Fibroblast of lung (primary cell): ENCODE results near the gene GPC6. TPM values are rescaled to one million over a fixed set of nuclear protein-coding genes. Genes with fewer than 3 reads are reported as not detected.

Experiments used
- DNase-seq, 2 donors: peaks; one replicate each; pipeline versions ENCODE4 v3.0.0 to v3.0.0-alpha.2; 2010; ENCODE audit warnings: low read depth in 2 of 2
- H2AFZ ChIP-seq: 2 replicates; pipeline ENCODE4 v1.5.1; 2012; ENCODE audit warnings: low read length, control low read depth, inconsistent platforms
- H3K27ac ChIP-seq: 2 replicates; pipeline ENCODE4 v1.5.1; 2011; ENCODE audit warnings: low read length, control low read depth; ENCODE audit not compliant: insufficient read depth
- H3K27me3 ChIP-seq: 2 replicates; pipeline ENCODE4 v1.5.1; 2011; ENCODE audit warnings: mild to moderate bottlenecking, low read length; ENCODE audit not compliant: control insufficient read depth, insufficient read depth
- H3K36me3 ChIP-seq: 2 replicates; pipeline ENCODE4 v1.5.1; 2011; ENCODE audit warnings: low read length; ENCODE audit not compliant: control insufficient read depth, insufficient read depth
- H3K4me1 ChIP-seq: 2 replicates; pipeline ENCODE4 v1.5.1; 2011; ENCODE audit warnings: low read length; ENCODE audit not compliant: control insufficient read depth, insufficient read depth; ENCODE audit errors: extremely low read depth
- H3K4me2 ChIP-seq: 2 replicates; pipeline ENCODE4 v1.5.1; 2011; ENCODE audit warnings: low read length, control low read depth; ENCODE audit not compliant: insufficient read depth; ENCODE audit errors: extremely low read depth
- H3K4me3 ChIP-seq, 4 experiments: fragments of 200-600 bp in 1 of 4; sonication (generic) in 1 of 4; replicated peaks in 1 of 4; 2 replicates each; pipeline ENCODE4 v1.5.1; 2011 to 2016; ENCODE audit warnings: low read length in 4 of 4, low read depth in 3 of 4, mild to moderate bottlenecking in 3 of 4, control low read depth in 2 of 4, inconsistent platforms in 1 of 4, mixed read lengths in 1 of 4; ENCODE audit not compliant: insufficient read depth in 1 of 4; ENCODE audit errors: control extremely low read depth in 1 of 4
- H3K79me2 ChIP-seq: 2 replicates; pipeline ENCODE4 v1.5.1; 2012; ENCODE audit warnings: mild to moderate bottlenecking, low read length, inconsistent platforms; ENCODE audit not compliant: control insufficient read depth, insufficient read depth
- H3K9ac ChIP-seq: 2 replicates; pipeline ENCODE4 v1.5.1; 2011; ENCODE audit warnings: mild to moderate bottlenecking, low read length, control low read depth; ENCODE audit not compliant: insufficient read depth
- H3K9me3 ChIP-seq: 2 replicates; pipeline ENCODE4 v1.5.1; 2012; ENCODE audit warnings: low read depth, low read length; ENCODE audit not compliant: control insufficient read depth, insufficient read depth
- H4K20me1 ChIP-seq: 2 replicates; pipeline ENCODE4 v1.5.1; 2011; ENCODE audit warnings: low read length; ENCODE audit not compliant: control insufficient read depth, insufficient read depth; ENCODE audit errors: extremely low read depth
- EZH2 ChIP-seq: IDR thresholded peaks from 2 replicates; pipeline ENCODE4 v1.5.1; 2012; ENCODE audit warnings: low read length, control low read depth, mild to moderate bottlenecking; ENCODE audit errors: missing control alignments
- polyA plus RNA-seq, 2 donors: library from polyadenylated mRNA; depleted of rRNA in 1 of 2; stranded (reverse) in 1 of 2; unstranded in 1 of 2; fragments of >200 nt; gene quantifications; 2 replicates each; pipeline ENCODE4 v1.2.1, GENCODE V29; 2011 to 2012; ENCODE audit warnings: missing spikeins in 1 of 2
- total RNA-seq: library from RNA; depleted of rRNA; stranded (reverse); fragments of >200 nt; gene quantifications from 2 replicates; pipeline ENCODE4 v1.2.1, GENCODE V29; 2014
- TF ChIP-seq, protein P1 (sequence below), 2 donors: IDR thresholded peaks in 1 of 2; conservative IDR thresholded peaks in 1 of 2; 1 replicate in 1 of 2; 2 replicates in 1 of 2; pipeline ENCODE4 v1.5.1; 2011 to 2012; ENCODE audit warnings: low read length in 2 of 2, control low read depth in 1 of 2, inconsistent platforms in 1 of 2, low read depth in 1 of 2, mild to moderate bottlenecking in 1 of 2

Gene GPC6
- total and polyA plus RNA-seq, 2 donors (not counting 1 experiment from before 2014, with no cell fraction given): 11.2 to 33.7 TPM

DNA sequence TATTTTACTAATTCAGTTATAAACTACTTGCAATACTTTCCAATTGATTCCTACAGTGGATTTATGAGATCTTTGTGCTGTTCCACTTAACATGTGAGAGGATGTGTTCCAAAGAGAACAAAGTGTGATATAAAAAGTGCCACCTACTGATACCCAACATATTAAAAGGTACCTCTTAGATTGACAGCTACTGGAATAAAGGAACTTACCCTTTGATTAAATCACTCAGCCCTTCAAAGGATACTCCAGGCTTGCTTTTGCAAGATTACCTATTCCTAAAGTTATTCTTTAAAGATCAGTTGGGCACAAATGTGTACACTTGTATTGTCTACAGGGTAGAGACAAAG lies 1187.0 kb downstream of the GPC6 start:
- H3K4me3 ChIP-seq: no peak overlapping the region

DNA sequence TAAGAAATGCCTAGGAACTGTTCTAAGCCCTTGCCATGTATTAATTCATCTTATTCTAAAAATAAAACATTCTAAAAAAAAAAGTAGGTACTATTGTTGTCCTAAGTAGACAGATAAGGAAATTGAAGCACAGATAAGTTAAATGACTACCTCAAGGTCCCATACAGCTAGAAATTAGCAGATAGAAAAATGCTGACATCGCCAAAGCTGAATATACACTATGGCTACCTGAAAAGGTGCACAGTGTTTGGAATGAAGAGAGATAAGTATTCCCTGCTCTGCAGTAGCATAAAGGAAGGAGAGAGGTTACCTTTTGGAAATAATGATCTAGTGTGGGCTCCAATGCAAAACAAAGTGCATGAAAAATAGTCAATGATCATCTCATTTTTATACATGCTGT lies 1187.5 kb downstream of the GPC6 start:
- Histone ChIP-seq H3K36me3 (no peaks in the 10 kb centered on the region), H2AFZ (no peak overlapping the region), H4K20me1 (no peaks in the 10 kb centered on the region), H3K27me3 (no peaks in the 10 kb centered on the region), H3K9me3 (no peaks in the 10 kb centered on the region), H3K4me2 (no peak overlapping the region), H3K9ac (no peak overlapping the region), H3K4me3 (no peak overlapping the region), H3K4me1 (no peaks in the 10 kb centered on the region), H3K27ac (no peak overlapping the region), H3K79me2 (no peaks in the 10 kb centered on the region)
- TF ChIP-seq EZH2: no peak
- TF ChIP-seq, protein P1, sequence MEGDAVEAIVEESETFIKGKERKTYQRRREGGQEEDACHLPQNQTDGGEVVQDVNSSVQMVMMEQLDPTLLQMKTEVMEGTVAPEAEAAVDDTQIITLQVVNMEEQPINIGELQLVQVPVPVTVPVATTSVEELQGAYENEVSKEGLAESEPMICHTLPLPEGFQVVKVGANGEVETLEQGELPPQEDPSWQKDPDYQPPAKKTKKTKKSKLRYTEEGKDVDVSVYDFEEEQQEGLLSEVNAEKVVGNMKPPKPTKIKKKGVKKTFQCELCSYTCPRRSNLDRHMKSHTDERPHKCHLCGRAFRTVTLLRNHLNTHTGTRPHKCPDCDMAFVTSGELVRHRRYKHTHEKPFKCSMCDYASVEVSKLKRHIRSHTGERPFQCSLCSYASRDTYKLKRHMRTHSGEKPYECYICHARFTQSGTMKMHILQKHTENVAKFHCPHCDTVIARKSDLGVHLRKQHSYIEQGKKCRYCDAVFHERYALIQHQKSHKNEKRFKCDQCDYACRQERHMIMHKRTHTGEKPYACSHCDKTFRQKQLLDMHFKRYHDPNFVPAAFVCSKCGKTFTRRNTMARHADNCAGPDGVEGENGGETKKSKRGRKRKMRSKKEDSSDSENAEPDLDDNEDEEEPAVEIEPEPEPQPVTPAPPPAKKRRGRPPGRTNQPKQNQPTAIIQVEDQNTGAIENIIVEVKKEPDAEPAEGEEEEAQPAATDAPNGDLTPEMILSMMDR (conservative IDR thresholded peaks at IDR 0.05 in 1 of 2, IDR thresholded peaks at IDR 0.05 in 1 of 2; ENCODE audit: low read depth in 1 of 2, low read length in 2 of 2): no peak
- no peak for DNase-seq

More for the DNA sequence above, 1187.0 kb downstream of the GPC6 start:
- Histone ChIP-seq H2AFZ (no peak overlapping the region), H3K36me3 (no peaks in the 10 kb centered on the region), H3K4me2 (no peak overlapping the region), H3K4me1 (no peaks in the 10 kb centered on the region), H3K27me3 (no peaks in the 10 kb centered on the region), H3K9ac (no peak overlapping the region), H3K9me3 (no peaks in the 10 kb centered on the region), H3K27ac (no peak overlapping the region), H4K20me1 (no peaks in the 10 kb centered on the region), H3K79me2 (no peaks in the 10 kb centered on the region)
- TF ChIP-seq, protein P1 (conservative IDR thresholded peaks at IDR 0.05 in 1 of 2, IDR thresholded peaks at IDR 0.05 in 1 of 2; ENCODE audit: low read depth in 1 of 2, low read length in 2 of 2): no peak
- no peak for TF ChIP-seq EZH2
- no peak for DNase-seq

DNA sequence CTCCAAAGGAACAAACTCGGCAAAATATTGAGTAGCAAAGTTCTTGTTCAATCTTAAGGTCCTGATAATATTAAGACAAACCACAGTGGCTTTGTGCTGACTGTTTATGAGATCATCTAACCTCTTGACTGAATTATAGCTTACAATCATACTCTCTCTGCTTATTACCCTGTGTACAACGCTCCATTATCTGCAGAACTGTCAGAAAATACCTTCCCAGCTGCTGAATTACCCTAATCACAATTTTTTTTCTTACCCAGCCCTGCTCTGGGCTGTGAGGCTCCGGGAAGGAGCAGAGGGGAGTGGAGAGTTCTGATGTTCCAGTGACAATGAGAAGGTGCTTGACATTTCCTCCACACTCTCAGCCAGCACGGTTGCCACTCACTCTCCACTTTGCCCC lies 1188.1 kb downstream of the GPC6 start:
- Histone ChIP-seq H3K27ac (no peak overlapping the region), H3K9me3 (no peaks in the 10 kb centered on the region), H4K20me1 (no peaks in the 10 kb centered on the region), H3K4me3 (no peak overlapping the region), H2AFZ (no peak overlapping the region), H3K4me1 (no peaks in the 10 kb centered on the region), H3K9ac (no peak overlapping the region), H3K4me2 (no peak overlapping the region), H3K79me2 (no peaks in the 10 kb centered on the region), H3K27me3 (no peaks in the 10 kb centered on the region), H3K36me3 (no peaks in the 10 kb centered on the region)
- no peak for DNase-seq
- TF ChIP-seq, protein P1 (conservative IDR thresholded peaks at IDR 0.05 in 1 of 2, IDR thresholded peaks at IDR 0.05 in 1 of 2; ENCODE audit: low read depth in 1 of 2, low read length in 2 of 2): no peak
- TF ChIP-seq EZH2: no peak
